T-helper 2 cell treated with Interferon-gamma antibody and Interleukin-4, amounts not matched to agents 5 μg/mL and 100 μg/mL, for 36 hours (primary cell): ENCODE data around the gene ZFAND5.

ENCODE experiments used
- DNase-seq: peaks from one replicate; pipeline ENCODE4 v3.0.0; 2021; ENCODE audit warnings: low spot score
- H3K27ac Mint-ChIP-seq: one replicate; pipeline ENCODE4 v1.8.0; 2021; ENCODE audit warnings: mild to moderate bottlenecking, mixed read lengths
- H3K27me3 Mint-ChIP-seq: one replicate; pipeline ENCODE4 v1.8.0; 2021; ENCODE audit warnings: low read depth, mixed read lengths
- H3K36me3 Mint-ChIP-seq: one replicate; pipeline ENCODE4 v1.8.0; 2021; ENCODE audit warnings: low read depth, mixed read lengths
- H3K4me1 Mint-ChIP-seq: one replicate; pipeline ENCODE4 v1.8.0; 2021; ENCODE audit warnings: low read depth, mixed read lengths
- H3K4me3 Mint-ChIP-seq: one replicate; pipeline ENCODE4 v1.8.0; 2022; ENCODE audit warnings: mild to moderate bottlenecking, moderate library complexity, mixed read lengths
- H3K9me3 Mint-ChIP-seq: one replicate; pipeline ENCODE4 v1.8.0; 2021; ENCODE audit warnings: mixed read lengths

Gene ZFAND5

GRCh38 chr9:72353455-72354116 is 11.4 kb downstream of the ZFAND5 start:
- H3K27ac Mint-ChIP-seq: no peak overlapping the region
- H3K4me1 Mint-ChIP-seq: peaks cover 17% of the 10 kb centered on the region
- no peaks in the 10 kb centered on the region for H3K27me3 Mint-ChIP-seq
- no peaks in the 10 kb centered on the region for H3K9me3 Mint-ChIP-seq
- peaks cover 53% of the 10 kb centered on the region for H3K36me3 Mint-ChIP-seq
- H3K4me3 Mint-ChIP-seq: no peak overlapping the region
- DNase-seq: no peak

- peaks cover 49% of the 10 kb centered on the region for H3K36me3 Mint-ChIP-seq
- H3K27me3 Mint-ChIP-seq: no peaks in the 10 kb centered on the region
- H3K9me3 Mint-ChIP-seq: no peaks in the 10 kb centered on the region
- H3K27ac Mint-ChIP-seq: no peak overlapping the region
- DNase-seq: no peak
- H3K4me3 Mint-ChIP-seq: no peak overlapping the region
- H3K4me1 Mint-ChIP-seq: peaks cover 13% of the 10 kb centered on the region
Measured at GRCh38 chr9:72352911-72353388, 12.1 kb downstream of the ZFAND5 start.

GRCh38 chr9:72351538-72352453 is 13.2 kb downstream of the ZFAND5 start:
- Mint-ChIP-seq H3K4me1 (peaks cover 8% of the 10 kb centered on the region), H3K36me3 (peaks cover 37% of the 10 kb centered on the region), H3K4me3 (no peak overlapping the region), H3K27ac (no peak overlapping the region), H3K9me3 (no peaks in the 10 kb centered on the region), H3K27me3 (no peaks in the 10 kb centered on the region)
- no peak for DNase-seq

- no peaks in the 10 kb centered on the region for H3K27me3 Mint-ChIP-seq
- no peak overlapping the region for H3K4me3 Mint-ChIP-seq
- peaks cover 4% of the 10 kb centered on the region for H3K4me1 Mint-ChIP-seq
- H3K27ac Mint-ChIP-seq: no peak overlapping the region
- H3K36me3 Mint-ChIP-seq: peaks cover 19% of the 10 kb centered on the region
- no peaks in the 10 kb centered on the region for H3K9me3 Mint-ChIP-seq
- no peak for DNase-seq
Measured at GRCh38 chr9:72349911-72350310, 15.1 kb downstream of the ZFAND5 start.

GRCh38 chr9:72349240-72349639 is 15.8 kb downstream of the ZFAND5 start:
- H3K9me3 Mint-ChIP-seq: no peaks in the 10 kb centered on the region
- peaks cover under 1% of the 10 kb centered on the region for H3K4me1 Mint-ChIP-seq
- H3K27me3 Mint-ChIP-seq: no peaks in the 10 kb centered on the region
- H3K27ac Mint-ChIP-seq: no peak overlapping the region
- H3K36me3 Mint-ChIP-seq: peaks cover 13% of the 10 kb centered on the region
- peak; percentile 9 for DNase-seq
- H3K4me3 Mint-ChIP-seq: no peak overlapping the region

- Mint-ChIP-seq H3K36me3 (no peaks in the 10 kb centered on the region), H3K4me3 (no peak overlapping the region), H3K27ac (no peak overlapping the region), H3K27me3 (no peaks in the 10 kb centered on the region), H3K9me3 (no peaks in the 10 kb centered on the region), H3K4me1 (no peaks in the 10 kb centered on the region)
- DNase-seq: no peak
Measured at GRCh38 chr9:72346333-72346732, 18.7 kb downstream of the ZFAND5 start.

- DNase-seq: no peak
- no peak overlapping the region for H3K4me3 Mint-ChIP-seq
- H3K27ac Mint-ChIP-seq: no peak overlapping the region
- no peaks in the 10 kb centered on the region for H3K9me3 Mint-ChIP-seq
- H3K4me1 Mint-ChIP-seq: peaks cover 2% of the 10 kb centered on the region
- peaks cover 5% of the 10 kb centered on the region for H3K27me3 Mint-ChIP-seq
- no peaks in the 10 kb centered on the region for H3K36me3 Mint-ChIP-seq
Measured at GRCh38 chr9:72338631-72339030, 26.4 kb downstream of the ZFAND5 start.

GRCh38 chr9:72337286-72337685 is 27.7 kb downstream of the ZFAND5 start:
- H3K27ac Mint-ChIP-seq: no peak overlapping the region
- H3K4me1 Mint-ChIP-seq: peaks cover 3% of the 10 kb centered on the region
- no peak for DNase-seq
- H3K9me3 Mint-ChIP-seq: no peaks in the 10 kb centered on the region
- no peaks in the 10 kb centered on the region for H3K36me3 Mint-ChIP-seq
- H3K4me3 Mint-ChIP-seq: no peak overlapping the region
- peaks cover 12% of the 10 kb centered on the region for H3K27me3 Mint-ChIP-seq

- Mint-ChIP-seq H3K4me3 (no peak overlapping the region), H3K27ac (no peak overlapping the region)
Measured at GRCh38 chr9:72334658-72335337, 30.2 kb downstream of the ZFAND5 start.

GRCh38 chr9:72333709-72334108 is 31.3 kb downstream of the ZFAND5 start:
- peaks cover 3% of the 10 kb centered on the region for H3K4me1 Mint-ChIP-seq
- H3K36me3 Mint-ChIP-seq: no peaks in the 10 kb centered on the region
- no peak overlapping the region for H3K4me3 Mint-ChIP-seq
- DNase-seq: no peak
- no peaks in the 10 kb centered on the region for H3K9me3 Mint-ChIP-seq
- no peak overlapping the region for H3K27ac Mint-ChIP-seq
- peaks cover 21% of the 10 kb centered on the region for H3K27me3 Mint-ChIP-seq

More at GRCh38 chr9:72334658-72335337, 30.2 kb downstream of the ZFAND5 start:
- H3K4me1 Mint-ChIP-seq: peaks cover 3% of the 10 kb centered on the region
- H3K27me3 Mint-ChIP-seq: peaks cover 21% of the 10 kb centered on the region
- no peaks in the 10 kb centered on the region for H3K36me3 Mint-ChIP-seq
- H3K9me3 Mint-ChIP-seq: no peaks in the 10 kb centered on the region
- no peak for DNase-seq

- Mint-ChIP-seq H3K4me1 (peaks cover 3% of the 10 kb centered on the region), H3K27me3 (peaks cover 21% of the 10 kb centered on the region), H3K9me3 (no peaks in the 10 kb centered on the region), H3K36me3 (no peaks in the 10 kb centered on the region), H3K27ac (no peak overlapping the region), H3K4me3 (no peak overlapping the region)
- no peak for DNase-seq
Measured at GRCh38 chr9:72333197-72333596, 31.8 kb downstream of the ZFAND5 start.

GRCh38 chr9:72332351-72332750 is 32.7 kb downstream of the ZFAND5 start:
- Mint-ChIP-seq H3K4me1 (peaks cover 3% of the 10 kb centered on the region), H3K4me3 (no peak overlapping the region), H3K27ac (no peak overlapping the region), H3K36me3 (no peaks in the 10 kb centered on the region), H3K9me3 (no peaks in the 10 kb centered on the region), H3K27me3 (peaks cover 21% of the 10 kb centered on the region)
- DNase-seq: no peak

GRCh38 chr9:72327631-72328030 is 37.4 kb downstream of the ZFAND5 start:
- Mint-ChIP-seq H3K4me1 (no peaks in the 10 kb centered on the region), H3K4me3 (no peak overlapping the region), H3K36me3 (no peaks in the 10 kb centered on the region), H3K9me3 (no peaks in the 10 kb centered on the region), H3K27me3 (peaks cover 24% of the 10 kb centered on the region), H3K27ac (no peak overlapping the region)
- no peak for DNase-seq

GRCh38 chr9:72326641-72327040 is 38.4 kb downstream of the ZFAND5 start:
- H3K4me1 Mint-ChIP-seq: no peaks in the 10 kb centered on the region
- H3K4me3 Mint-ChIP-seq: no peak overlapping the region
- H3K9me3 Mint-ChIP-seq: no peaks in the 10 kb centered on the region
- H3K27ac Mint-ChIP-seq: no peak overlapping the region
- no peak for DNase-seq
- peaks cover 22% of the 10 kb centered on the region for H3K27me3 Mint-ChIP-seq
- no peaks in the 10 kb centered on the region for H3K36me3 Mint-ChIP-seq
